ENCODE measurements around the gene CCDC88A.

DNA sequence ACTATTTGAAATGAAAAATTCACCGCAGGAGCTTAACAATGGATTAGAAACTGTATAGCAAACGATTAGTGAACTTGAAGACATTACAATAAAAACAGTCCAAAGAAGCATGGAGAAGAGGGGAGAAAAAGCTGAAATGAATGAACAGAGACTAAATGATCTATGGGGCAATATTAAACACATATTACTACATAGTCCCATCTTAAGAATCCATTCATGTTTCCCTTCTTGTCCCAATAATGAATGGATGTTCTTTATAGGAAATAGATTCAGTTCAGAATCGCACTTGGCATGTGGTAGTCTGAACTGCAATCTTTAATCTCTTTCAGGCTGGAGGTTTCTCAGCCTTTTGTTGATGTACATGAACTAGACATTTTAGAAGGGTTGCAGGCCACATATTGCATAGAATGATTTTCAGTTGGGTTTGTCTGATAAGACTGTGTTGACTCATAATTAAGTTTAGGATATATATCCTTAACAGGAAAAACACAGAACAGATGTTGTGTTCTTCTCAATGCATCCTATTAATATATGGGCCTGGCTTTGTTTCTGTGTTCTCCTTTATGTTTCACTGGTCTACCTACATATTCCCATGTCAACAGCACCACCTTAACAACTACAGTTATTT is 27.9 kb downstream of the CCDC88A start:
- TF ChIP-seq, protein P1, sequence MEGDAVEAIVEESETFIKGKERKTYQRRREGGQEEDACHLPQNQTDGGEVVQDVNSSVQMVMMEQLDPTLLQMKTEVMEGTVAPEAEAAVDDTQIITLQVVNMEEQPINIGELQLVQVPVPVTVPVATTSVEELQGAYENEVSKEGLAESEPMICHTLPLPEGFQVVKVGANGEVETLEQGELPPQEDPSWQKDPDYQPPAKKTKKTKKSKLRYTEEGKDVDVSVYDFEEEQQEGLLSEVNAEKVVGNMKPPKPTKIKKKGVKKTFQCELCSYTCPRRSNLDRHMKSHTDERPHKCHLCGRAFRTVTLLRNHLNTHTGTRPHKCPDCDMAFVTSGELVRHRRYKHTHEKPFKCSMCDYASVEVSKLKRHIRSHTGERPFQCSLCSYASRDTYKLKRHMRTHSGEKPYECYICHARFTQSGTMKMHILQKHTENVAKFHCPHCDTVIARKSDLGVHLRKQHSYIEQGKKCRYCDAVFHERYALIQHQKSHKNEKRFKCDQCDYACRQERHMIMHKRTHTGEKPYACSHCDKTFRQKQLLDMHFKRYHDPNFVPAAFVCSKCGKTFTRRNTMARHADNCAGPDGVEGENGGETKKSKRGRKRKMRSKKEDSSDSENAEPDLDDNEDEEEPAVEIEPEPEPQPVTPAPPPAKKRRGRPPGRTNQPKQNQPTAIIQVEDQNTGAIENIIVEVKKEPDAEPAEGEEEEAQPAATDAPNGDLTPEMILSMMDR (conservative IDR thresholded peaks at IDR 0.05; ENCODE audit: low read length) = no peak
- TF ChIP-seq EZH2phosphoT487 (IDR thresholded peaks at IDR 0.05; ENCODE audit: borderline replicate concordance, low read depth, low read length) = no peak
